LHCN-M2 (cell line): ENCODE results near the gene CCDC171. TPM values are rescaled to one million over a fixed set of nuclear protein-coding genes. Genes with fewer than 3 reads are reported as not detected.
A peak's percentile ranks its signal among the peaks of the same experiment; 100 is the strongest.
"Not testable (repeated sequence)": the region's sequence is repeated elsewhere in the genome, so short reads cannot be mapped to it uniquely, and the experiment has no call there.

Experiments
- DNase-seq: peaks from one replicate; pipeline ENCODE4 v3.0.0-alpha.2; 2012; ENCODE audit warnings: low read depth
- polyA plus RNA-seq: library from polyadenylated mRNA; unstranded; fragments of >200 nt; gene quantifications from one replicate; pipeline ENCODE4 v1.2.1, GENCODE V29; 2012; ENCODE audit warnings: missing spikeins
- total RNA-seq: library from RNA; depleted of rRNA; stranded (reverse); fragments of >200 nt; gene quantifications from 2 replicates; pipeline ENCODE4 v1.2.3, GENCODE V29; 2014; rRNA removed

The CCDC171 gene
- 1.7 and 1.9 TPM in 2 replicates for total RNA-seq
- polyA plus RNA-seq: 0.33 TPM

DNA sequence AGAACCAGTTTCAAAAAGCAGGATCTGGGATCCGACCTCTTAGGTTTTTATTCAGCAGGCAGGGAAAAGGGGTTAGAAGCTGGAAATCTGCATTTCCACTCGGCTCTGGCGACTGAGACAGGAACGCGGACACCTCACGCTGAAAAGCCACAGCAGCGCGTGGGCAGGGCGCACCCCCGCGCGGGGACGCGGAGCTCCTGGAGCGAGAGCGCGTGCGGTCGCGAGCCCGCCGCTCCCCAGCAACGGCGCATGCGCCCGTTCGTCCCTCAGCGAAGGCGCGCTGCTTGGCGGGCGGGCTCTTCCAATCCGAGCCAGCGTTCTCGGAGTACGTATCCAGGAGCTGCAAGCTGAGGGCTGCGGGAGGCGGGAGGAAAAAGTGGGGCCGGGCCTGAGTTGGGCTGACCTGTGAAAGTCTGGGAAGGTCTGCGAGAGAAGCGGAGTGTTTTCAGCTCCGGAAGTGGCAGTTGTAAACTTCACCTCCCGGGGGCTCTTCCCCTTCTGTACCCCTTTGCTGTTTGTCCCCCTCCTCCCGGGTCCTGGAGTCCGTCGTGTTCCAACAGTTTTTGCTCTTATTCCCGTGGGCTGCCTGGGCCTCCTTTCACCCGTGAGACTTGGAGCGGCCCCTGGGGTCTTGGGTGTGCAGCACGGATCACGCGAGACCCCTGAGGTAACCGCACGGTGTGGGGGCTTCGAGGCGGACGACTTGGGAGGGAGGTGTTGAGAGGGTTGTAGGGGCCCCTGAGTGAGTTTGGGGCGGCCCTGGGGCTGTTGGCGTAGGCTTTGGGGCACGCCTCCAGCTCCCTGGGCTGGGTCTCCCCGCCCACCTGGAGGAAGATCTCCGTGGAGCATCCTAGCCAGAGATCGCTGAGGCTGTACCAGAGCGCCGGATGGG is at the start of gene CCDC171:
CCDC171 (plus strand) TSS at position 408 of the 892 bp plus-strand sequence. CDS start 11,046 bp downstream, outside the sequence.
- DNase-seq: peak; percentile 94

DNA sequence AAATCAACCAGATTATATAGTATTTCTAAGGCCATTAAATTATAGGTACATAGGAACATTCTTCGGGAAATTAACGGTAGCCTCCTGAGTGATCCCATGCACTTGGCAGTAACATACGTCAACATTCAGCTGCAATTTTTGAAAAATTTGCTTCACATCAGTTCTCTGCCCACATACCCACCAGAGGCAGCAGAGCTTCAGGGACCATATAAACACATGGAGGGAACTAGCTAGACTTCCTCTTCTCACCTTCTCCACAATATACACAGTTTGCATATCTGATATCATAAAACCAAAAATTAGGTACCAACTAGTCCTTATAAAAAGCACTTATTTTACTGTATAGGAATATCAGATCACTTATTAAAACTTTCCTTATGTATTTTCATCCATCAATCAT is 46.9 kb upstream of the CCDC171 start:
- DNase-seq: no peak

DNA sequence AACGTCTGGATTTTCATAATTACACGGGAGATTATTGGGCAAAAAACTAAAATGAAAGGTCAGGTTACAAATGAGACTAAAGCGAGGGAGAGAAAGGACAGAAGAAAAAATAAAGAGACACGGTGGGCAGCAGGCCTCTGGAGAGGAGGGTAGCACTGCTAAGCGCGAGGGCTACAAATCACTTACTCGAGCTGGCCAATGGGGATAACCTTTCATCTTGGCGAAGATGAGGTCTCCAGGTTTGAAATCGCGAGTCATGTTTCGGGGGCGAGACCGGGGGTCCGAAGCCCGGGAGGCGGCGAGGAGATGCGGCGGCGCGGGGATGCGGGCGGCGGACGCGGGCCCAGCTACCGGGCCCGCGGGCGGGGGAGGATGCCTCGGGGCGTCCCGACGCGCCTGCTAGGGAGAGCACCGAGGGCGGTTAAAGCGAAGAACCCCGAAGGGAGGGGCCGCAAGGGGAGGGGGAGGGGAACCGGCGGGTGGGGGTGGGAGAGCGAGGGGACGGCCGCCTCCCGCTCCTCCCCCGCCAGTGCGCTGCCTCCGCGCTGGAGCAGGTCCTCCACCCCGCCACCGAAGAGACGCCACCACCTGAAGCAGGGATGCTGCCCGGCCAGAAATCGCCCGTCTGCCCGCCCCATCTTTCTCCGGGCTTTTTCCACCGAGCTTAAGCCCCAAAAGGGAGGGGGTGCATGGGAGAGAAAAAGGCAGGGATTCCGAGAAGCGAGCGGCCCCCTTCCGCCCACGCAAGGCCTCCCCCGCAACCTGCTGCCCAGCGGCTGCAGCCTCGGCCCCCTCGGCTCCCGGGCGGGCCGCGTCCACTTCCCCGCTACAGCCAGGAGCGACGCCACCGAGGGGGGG is 42.7 kb upstream of the CCDC171 start:
- peak; percentile 17 for DNase-seq

DNA sequence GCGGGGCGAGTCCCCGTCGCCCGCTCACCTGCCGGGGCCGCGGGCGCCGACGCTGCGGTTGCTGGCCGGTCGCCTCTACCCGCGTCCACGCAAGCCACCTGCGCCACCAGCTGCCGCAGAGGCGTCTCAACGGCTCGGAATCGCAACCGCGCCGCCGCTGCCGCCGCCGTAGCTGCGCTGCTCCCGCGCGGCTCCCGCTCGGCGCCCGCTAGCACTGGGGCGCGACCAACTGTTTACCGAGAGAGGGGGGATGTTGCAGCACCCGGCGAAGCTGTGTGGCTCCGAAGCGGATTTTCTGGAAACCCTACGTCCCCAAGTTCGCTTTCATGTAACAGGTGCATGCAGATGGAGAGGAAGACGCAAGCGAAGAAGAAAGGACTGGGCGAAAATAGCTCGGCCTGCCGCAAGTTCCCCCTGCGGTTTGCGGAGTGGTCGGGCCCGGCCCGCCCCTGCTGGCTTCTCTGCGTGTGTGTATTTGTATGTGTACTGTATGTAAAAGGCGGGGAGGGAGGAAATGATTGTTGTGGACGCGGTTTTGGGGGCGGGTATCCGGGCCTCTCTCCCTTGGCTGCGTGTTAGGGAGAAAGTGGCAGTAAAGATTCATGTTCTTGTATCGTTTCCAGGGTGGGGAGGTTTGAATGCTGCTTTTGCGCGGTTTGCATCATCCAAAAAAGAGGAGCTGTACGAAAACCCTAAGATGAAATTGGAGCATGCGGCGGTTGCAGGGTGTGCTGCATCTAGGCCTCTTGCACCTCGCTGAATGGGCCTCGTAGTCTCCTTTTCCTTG is 41.9 kb upstream of the CCDC171 start, which contains the start of gene PSIP1:
PSIP1 (minus strand) TSS at position 182 of the 787 bp plus-strand sequence. CDS start 782 bp downstream, outside the sequence.
- peak; percentile 77 for DNase-seq

DNA sequence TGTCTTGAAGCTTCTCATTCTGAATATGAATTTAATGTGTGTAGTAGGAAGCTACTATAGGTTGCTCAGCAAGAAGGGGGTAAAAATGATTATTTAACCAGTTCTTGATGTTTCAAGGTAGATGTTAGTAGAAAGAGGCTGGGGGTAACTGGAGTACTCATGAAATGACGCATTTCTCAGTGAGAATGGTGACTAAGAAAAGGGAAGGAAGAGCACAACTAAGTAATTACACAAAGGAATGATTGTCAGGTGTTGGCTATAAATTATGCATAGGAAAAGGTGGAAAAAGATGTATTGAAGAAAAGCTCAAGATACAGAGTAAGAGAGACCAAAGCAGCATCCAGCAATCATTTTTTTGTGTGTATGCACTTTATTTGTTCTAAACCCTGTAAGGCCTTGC is 40.6 kb upstream of the CCDC171 start:
- DNase-seq: no peak

DNA sequence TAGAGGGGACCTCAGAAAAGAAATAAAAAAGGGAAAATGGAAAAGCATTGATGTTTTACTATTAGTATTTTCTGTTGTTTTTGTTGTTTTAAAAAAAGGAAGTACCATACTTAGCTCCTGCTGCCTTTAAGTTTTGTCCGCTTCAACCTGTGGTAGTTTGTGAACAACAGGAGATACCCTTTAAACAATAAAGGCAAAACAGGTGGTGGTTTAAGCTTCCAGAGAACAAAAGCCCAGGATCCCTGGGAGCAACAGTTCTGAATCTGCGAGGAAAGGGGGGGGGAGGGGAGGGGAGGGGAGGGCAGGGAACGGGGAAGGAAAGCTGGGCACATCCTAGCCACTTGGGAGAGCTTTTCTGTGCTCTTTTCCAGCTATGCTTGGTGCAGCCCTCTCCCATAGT is 40.0 kb upstream of the CCDC171 start:
- DNase-seq: no peak

DNA sequence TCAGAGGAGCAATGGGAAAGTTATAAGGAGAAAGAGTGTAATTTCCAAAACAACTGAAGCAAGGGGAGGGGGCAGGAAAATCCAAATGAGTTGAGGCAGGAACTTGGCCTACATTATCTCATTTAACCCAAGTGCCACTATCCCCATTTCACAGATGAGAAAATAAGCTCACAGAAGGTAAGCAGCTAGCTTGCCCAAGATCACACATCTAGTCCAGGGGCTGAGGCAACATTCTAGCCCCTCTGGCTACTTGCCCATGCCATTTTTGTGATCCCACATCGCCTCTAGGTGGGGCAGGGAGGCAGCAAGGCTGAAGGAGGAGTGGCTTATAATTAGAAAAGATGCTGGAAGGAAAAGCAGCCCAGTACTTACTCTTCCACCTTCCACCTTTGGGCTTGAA is 39.5 kb upstream of the CCDC171 start:
- DNase-seq: peak; percentile 41

DNA sequence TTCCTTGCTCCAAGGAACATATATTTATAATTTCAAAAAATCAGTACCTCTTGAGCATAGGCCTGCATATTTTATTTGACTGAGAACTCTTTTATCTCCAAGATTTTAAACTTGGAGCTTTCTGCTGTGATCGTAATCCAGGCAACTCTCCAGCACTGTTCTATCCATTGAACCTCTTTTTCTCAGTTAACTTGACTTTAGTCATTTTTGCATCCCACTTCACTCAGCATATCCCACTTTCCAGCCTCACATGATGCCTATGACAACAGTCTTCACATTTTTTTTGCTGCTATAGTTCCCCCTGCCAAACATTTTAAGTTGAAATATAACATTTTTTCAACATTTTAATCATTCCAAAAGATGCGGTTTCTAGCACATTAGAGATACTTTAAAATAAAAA is 33.0 kb upstream of the CCDC171 start:
- no peak for DNase-seq

DNA sequence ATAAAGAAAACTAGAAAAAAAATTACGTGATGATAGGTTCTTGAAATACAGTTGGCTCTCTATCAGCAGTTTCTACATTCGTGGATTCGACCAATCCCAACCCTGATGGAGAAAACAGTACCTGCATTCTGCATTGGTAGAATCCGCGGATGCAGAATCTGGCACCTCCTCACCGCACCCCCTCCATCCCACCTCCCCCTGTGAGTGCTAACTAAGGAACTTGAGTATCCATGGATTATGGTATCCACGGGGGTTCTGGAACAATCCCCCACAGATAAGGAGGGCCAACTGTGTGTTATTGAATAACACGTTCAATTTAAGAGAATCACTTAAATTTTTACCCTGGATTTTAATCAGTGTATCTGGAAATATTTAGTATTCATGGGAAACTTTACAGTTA is 31.6 kb upstream of the CCDC171 start:
- DNase-seq: no peak

DNA sequence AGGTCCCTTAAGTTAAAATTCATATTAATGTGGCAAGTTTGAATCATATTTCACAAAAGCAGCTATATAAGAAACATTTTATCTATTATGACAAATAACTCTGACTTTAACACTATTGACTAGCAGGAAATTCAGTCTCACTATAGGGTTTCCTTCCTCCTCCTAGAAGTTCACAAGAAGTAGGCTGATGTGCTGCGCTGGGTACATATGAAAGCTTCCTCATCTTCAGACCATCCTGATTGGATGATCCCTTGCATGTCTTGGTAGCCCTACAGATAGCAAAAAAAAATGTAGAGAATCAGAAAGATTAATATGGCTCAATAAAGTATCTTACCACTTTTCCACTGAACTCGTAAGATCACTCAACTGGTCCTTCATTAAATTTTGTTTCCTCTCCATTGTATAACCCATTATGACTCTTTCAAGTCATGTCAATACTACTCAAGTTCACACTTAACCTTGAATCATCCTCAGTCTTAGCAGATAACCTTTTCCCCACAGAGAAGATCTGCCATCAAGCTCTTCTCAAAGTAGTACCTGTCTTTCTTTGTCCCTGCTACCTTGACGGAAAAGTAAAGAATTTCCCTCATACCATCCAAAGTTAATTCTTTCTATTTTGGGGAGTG is 30.6 kb upstream of the CCDC171 start:
- no peak for DNase-seq

DNA sequence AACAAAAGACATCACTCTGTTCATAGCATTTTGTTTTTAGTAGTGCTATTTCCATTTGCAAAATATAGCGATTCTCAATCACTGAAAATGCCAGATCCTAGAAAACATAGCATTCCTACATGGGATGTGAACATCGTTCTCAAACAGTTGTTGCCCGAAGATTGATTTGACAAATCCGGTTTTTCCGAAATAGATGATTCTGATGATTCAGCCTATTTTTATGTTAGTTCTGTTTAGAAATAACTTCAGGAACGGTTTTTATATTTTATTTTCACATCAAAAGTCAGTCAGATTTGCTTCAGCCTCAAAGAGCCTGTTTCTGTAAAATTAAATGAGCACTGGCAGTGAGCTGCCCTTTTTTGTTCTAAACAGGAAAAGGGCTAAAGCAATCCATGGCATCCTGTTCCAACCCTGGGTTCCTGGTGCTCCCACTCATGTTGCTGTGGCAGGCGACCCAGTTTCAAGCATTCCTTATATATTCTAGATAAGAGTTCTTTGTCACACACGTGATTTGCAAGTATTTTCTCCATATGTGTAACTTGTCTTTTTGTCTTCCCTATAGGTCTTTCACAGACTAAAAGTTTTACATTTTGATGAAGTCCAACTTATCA is 27.9 kb upstream of the CCDC171 start:
- DNase-seq: no peak

DNA sequence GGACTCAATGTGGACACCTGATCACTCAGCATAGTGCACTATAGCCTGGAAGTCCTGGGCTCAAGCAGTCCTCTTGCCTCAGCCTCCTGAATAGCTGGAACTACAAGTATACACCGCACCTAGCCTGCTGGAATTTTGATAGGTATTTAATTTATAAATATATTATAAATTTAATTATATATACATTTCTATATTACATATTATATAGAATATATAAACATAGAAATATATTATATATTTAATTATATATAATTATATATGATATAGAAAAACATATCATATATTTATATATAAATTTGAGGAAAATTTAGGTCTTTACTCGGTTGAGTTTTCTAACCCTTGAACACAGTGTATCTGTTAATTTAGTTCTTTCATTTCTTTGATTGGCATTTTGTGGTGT is 26.9 kb upstream of the CCDC171 start:
- DNase-seq: no peak

DNA sequence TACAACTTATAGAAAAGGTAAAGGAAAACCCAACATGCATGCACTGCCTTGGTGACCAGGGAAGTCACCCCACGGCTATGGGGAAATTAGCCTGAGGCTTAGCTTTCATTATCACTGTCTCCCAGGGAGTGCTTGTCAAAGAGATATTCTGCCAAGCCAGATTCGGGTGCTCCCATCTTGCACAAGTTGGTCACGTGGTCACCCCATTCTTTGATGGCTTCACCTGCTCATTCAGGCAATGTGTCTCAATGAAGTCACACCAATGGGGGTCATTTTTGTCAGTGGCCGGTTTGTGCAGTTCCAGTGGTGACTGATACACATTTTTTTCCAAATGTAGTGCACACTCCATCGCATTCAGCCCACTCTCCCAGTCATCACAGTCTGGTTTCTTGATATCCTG is 25.8 kb upstream of the CCDC171 start:
- DNase-seq: not testable (repeated sequence)

DNA sequence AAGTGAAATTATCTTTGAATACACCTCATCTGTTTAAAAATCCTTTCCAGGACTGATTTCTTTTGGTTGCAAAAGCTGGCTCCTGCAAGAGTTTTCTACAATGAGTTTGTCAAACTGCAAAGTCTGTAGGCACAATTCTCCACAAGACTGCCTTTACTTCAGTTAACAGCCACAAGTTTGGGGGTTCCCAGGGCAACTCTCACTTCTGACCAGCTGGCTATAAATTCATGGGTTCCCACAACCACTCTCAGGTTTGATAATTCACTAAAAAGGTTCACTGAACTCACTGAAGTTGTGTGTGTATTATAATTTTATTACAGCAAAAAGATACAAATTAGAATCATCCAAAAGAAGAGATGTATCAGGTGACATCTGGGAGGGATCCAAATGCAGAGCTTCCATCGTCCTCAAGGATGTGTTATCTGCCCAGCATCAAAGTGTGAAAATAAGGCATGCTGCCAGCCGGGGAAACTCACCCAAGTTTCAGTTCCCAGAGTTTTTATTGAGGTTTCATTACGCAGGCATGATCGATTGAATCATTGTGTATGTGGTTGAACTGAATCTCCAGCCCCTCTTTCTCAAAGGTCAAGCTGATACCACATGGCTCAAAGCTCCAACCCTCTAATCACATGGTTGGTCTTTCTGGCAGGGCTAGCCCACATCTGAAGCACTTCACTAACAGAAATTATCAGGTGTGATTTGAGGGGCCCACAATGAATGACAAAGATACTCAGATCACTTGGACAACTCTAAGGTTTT is 23.1 kb upstream of the CCDC171 start:
- DNase-seq: peak; percentile 5

DNA sequence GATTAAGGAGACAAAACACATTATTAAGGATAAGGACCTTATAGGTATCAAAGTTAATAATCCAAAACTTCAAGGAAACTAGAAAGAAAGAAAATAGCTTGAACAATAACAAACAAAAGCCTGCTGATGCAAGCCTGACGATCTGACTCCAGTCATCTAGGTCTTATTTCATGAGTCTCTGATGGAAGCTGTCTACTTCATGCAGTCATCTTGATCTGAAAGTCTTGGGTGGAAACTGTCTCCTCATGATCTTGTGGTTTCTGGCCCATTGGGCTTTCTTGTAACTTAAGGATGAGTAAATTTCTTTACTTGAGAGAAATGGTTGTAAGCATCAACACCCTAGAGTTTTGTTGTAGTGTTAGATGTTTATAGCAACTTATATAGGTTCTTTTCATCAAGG is 21.5 kb upstream of the CCDC171 start:
- DNase-seq: no peak

DNA sequence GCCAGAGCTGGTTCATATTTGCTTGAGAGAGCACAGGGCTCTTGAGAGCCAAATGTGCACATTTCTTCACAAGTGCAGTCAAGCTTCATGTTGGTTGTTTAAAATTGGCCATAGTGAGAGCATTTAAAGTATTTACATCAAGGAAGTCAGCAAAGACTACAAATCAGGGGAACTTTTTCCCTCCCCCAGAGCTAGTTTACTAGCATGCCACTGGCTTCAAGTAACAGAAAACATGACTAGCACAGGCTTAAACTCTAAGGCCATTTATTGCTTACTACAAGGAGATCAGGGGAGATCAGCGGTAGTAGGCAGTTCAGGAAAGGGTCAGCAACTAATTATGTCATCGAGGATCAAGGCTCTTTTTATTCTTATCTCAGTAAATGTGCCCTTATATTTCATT is 11.0 kb upstream of the CCDC171 start:
- no peak for DNase-seq

DNA sequence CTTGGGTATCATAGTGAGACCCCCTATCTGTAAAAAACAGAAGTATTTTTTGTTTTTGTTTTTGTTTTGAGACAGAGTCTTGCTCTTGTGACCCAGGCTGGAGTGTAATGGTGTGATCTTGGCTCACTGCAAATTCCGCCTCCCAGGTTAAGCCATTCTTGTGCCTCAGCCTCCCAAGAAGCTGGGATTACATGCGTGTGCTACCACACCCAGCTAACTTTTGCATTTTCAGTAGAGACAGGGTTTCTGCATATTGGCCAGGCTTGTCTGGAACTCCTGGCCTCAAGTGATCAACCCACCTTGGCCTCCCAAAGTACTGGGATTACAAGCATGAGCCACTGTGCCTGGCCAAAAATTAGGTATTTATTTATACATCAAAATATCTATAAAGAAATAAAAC is 10.2 kb upstream of the CCDC171 start:
- DNase-seq: no peak

DNA sequence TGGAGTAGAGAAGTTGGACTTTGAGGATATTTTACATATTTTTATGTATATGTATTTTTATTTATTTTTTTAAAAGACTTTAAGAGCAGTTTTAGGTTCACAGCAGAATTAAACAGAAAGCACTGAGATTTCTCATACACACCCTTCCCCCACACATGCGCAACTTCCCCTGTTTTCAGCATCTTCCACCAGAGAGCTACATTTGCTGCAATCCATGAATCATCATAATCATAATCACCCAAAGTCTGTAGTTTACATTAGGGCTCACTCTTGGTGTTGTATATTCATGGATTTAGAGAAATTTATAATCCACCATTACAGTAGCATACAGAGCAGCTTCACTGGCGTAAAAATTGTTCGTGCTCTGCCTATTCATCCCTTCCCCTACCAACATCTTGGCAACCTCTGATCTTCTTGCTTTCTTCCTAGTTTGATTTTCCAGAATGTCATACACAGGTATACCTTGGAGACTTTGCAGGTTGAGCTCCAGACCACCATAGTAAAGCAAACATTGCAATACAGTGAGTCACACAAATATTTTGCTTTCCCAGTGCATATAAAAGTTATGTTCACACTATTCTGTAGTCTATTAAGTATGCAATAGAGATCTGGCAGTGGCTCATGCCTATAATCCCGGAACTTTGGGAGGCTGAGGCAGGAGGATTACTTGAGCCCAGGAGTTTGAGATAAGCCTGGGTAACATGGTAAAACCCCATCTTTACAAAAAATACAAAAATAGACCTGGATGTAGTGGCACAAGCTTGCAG is 9.6 kb upstream of the CCDC171 start:
- DNase-seq: peak; percentile 9

DNA sequence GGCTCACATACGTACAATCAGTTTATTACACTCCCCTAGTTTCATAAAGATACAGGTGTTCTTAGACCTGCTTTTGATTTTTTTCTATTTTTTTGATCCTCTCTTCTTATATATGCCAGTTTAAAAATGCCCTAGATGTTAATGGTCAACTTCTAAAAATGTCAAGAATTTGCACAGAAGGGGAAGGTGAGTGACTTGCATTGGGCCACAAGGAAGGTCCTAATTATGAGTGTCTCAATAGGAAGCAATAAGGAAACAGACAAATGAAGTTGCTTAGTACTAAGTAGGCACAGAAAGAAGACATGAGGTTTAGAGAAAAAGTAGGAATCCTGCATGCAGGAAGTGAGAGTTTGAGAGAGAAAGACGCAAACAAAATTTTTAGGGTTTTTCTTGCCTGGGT is 3.2 kb upstream of the CCDC171 start:
- no peak for DNase-seq
